Cerebellar cortex (tissue), 1 donor: ENCODE results near the gene SEC16A.
A peak's percentile ranks its signal among the peaks of the same experiment; 100 is the strongest.

ENCODE experiments used
- DNase-seq: peaks from one replicate; pipeline ENCODE4 v3.0.0-alpha.2; 2015; ENCODE audit warnings: low spot score

Gene SEC16A

GRCh38 chr9:136465500-136466154, 17.2 kb downstream of the SEC16A start:
- no peak for DNase-seq

DNA sequence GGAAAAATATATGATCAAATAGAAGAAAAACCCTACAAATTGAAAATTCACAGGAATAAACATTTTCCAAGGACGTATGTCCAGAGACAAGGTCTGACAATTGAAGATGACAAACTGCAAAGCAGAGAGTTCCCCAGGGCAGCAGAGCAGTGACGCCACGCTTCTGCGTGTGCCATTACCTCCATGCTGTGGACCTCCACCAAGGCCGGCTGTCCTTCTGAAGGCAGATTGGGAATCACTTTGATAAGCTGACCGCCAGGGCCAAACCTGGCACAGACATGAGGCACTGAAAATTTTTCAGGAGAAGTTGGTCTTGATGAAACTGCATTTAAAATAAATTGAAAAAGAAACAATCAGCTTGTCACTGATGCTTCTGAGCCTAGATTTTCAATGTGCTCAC, 18.6 kb downstream of the SEC16A start:
- DNase-seq = no peak

DNA sequence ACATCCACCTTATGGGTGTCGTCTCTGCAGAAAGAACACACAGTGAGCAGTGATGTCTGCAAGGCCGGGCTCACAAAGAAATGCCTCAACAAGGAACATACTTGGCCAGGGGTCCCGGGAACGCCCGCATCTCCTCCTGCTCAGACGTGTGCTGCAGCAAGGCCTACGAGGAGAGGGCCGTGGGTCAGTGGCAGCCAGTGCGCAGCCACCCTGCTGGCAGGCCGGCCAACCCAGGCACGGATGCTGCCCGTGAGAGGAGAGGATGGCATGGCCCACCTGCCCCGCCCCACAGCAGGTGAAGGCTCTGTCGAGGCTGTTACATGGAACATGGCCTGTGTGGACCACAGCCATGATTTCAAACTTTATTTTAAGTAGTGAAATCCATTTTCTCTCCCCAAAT, 19.3 kb downstream of the SEC16A start:
- DNase-seq = no peak

GRCh38 chr9:136462664-136463063, 20.2 kb downstream of the SEC16A start:
- DNase-seq = no peak

DNA sequence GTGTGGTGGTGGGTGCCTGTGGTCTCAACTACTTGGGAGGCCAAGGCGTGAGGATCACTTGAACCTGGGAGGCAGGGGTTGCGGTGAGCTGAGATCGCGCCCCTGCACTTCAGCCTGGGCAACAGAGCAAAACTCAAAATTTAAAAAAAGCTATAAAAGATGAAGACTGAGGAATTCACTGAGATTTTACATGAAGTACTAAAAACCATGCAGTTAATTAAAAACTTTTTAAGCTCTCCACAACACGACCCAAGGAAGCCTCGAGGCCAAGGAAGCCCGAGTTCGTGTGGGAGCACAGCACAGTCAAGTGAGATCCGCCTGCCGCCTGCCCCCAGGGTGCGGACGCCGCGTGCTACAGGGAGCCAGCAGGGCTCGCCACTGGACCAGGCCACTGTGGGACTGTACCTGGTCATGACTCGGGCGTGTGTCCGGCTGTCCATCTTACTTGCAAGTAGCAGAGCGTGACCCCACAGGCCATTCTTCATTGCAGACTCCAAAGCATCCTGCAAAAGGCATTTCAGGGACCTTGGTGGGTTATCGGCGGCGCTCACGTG, 22.0 kb downstream of the SEC16A start:
- DNase-seq = no peak

DNA sequence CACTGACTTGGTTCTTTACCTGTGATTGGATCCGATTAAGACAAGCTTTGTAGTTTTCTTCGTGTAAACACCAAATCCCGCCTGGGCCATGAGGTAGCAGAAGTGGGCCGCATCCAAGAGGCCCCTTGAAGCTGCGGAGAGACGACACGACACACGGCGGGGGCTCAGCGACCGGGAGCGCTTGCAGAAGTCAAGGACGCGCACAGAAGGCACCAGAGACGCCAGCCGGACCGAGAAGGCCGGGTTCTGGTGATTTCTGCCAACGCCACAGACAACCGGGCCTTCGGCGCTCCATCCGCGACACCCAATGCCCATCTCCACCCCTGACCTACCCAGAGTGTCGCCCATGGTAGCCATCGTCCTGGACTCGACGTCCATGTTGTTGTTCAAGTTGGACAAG, 23.4 kb downstream of the SEC16A start:
- DNase-seq = no peak

- no peak for DNase-seq
Observed at GRCh38 chr9:136457326-136457725, 25.5 kb downstream of the SEC16A start.

DNA sequence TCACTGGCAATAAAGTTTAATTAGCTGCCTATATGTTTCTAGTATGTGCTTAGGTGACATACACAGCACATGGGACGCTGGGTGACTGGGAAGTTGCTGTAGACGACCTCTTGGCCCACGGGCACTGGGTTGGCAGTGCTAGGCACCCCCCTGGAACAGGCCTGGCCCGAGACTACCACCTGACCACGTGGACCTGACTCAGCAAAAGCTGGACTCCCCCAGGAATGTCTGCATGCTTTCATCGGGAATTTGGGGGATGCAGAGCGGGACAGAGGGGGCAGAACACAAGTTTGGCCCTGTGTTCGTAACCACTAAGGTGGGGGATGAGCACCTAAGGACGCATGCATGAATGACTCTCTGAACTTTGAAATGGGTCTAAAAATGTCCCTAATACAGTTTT, 26.6 kb downstream of the SEC16A start:
- DNase-seq = no peak

DNA sequence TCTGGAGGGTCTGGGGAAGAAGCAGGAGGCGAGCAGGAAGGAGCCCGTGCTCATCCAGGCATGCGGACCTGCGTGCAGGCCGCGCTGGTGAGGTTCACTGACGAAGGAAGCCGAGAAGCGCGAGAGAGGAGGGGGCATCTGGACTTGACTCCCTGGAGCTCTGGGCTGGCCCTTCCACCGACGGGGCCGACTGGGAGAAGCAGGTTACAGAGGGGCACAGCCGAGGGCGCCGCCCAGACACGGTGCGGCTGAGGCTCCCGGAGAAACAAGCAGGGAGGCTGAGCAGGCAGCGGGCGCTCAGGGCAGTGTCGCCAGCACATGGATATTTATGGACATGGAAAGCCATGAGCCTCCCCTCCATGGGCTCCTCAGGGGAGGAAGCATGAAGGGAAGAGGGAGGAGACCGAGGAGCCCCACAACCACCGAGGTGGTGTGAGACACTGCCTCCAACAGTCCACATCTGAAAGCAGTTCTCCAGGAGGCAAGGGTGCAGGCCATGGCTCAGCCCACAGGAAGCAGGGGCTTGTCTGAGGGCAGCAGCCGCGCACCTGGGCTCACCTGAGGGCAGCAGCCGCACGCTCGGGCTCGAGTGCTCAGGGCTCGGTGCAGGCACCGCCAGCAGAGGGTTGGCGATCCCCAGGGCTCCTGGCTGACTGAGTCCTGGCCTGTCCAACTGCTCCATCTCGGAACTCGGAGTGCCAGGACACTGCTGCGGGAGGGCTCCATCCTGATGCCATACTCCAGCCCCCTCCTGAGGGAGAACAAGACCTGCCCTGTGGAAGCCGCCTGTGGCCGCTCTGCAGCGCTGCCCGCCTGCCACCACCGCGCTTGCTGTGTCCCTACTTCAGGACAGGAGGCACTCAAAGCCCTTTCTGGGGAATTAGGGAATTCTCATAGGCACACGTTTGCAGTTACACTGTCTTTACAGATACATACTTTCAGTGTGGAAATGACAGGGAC, 27.5 kb downstream of the SEC16A start:
- peak; percentile 8 for DNase-seq

DNA sequence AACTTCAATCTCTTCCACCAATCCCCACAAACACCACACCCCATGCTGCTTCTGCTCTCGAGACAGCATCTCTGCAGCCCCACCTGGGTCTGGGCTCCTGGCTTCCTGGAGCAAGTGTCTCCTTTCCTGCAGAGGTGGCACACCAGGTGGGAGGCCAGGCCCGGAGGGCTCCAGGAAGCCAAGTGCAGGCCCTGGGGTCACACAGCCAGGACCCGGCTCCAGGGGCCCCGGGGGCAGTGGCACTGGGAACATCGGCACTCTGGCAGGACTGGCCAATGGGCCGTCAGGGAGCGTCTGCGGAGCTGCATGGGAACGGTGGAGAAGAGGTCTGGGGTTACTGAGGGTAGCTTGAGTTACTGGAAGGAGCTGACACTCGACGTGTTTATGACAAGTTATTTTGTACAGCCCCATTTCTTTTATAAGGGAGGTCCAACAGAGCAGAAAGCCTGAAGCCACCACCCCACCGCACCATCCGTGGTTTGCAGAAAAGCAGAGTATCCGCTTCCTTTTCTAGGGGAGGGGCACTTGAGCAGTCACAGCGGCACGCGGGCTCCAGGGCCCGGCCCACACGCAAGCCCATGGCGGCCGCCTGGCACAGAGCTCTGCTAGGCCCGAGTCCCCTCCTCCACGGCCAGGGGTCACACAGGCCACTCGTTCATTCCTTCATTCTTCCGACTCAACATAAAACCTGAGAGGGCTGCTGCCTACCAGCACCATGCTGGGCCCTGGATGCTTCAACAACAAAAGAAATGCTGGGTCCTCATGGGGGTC, 28.6 kb downstream of the SEC16A start:
- DNase-seq = no peak

DNA sequence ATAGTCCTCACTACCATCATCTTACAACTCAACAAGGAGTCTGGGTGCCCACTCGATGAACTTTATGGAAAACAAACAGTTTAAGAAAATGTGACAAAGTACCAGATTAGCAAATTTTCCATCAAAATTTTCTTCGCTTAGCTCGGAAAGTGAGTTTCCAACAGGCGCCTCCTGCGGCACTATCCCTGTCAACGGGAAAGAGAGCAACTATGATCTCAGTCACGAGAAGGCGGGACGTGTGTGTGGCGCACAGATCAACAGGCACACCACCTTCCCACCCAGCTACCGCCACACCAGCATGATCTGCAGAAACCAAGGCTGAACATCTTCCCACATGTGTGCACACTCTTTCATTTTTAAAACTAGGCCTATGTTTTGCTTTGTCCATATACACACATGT, 29.5 kb downstream of the SEC16A start:
- DNase-seq = no peak

GRCh38 chr9:136451221-136451877, 31.5 kb downstream of the SEC16A start:
- no peak for DNase-seq

DNA sequence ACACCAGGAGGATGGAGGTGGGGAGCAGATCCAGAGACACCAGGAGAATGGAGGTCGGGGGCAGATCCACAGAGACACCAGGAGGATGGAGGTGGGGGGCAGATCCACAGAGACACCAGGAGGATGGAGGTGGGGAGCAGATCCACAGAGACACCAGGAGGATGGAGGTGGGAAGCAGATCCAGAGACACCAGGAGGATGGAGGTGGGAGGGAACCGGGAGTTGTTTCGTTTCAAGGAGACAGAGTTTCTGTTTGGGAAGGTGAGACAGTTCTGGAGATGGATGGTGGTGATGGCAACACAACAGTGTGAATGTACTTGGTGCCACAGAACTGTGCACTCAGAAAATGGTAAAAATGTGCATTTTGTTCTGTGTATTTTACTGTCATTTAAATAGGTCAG, 34.2 kb downstream of the SEC16A start:
- no peak for DNase-seq

- DNase-seq = no peak
Observed at GRCh38 chr9:136447173-136447778, 35.6 kb downstream of the SEC16A start.

GRCh38 chr9:136445799-136446198, 37.0 kb downstream of the SEC16A start:
- DNase-seq = no peak

DNA sequence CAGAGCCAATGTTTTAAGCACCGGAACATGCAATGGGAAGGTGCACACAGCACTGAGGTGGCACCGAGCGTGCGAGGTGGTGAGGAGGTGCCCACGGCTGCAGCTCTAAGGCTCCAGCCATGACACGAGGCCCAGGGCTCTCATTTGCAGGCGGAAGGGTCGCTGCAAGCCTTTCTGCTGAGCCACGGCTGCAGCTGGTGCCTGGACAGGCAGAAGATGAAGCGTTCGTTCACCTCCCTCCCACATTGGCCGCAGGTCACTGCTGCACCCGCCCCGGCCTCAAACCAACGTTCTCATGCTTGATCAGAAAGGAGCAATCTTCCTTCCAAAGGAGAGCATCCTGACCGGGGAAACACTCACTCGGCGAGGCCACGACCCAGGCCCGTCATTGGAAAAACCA, 38.7 kb downstream of the SEC16A start:
- DNase-seq = no peak

GRCh38 chr9:136443687-136444086, 39.2 kb downstream of the SEC16A start:
- DNase-seq = no peak

- no peak for DNase-seq
Observed at GRCh38 chr9:136443087-136443486, 39.8 kb downstream of the SEC16A start.

DNA sequence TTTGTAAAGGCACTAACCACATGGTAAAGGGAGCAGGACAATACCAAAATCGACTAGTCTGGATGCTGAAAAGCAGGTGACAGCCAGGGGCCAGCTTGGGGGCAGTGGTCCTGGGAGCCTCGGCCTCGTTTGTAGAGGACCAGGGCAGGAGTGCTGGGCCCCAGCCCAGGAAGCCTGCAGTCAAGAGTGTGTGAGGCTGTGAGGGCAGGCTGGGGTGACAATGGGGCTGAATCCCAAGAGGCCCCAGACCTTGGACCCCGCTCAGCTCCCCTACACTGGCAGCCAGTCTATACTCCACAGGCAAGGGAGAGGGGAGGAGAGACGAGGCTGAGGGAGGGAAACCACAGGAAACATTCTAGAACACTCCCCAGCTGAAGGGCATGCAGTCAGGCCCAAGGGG, 40.6 kb downstream of the SEC16A start:
- DNase-seq = no peak

GRCh38 chr9:136441681-136442245, 41.1 kb downstream of the SEC16A start:
- DNase-seq = no peak

GRCh38 chr9:136441191-136441680, 41.6 kb downstream of the SEC16A start:
- no peak for DNase-seq
